ENCODE data around the gene RALGAPA2.

DNA sequence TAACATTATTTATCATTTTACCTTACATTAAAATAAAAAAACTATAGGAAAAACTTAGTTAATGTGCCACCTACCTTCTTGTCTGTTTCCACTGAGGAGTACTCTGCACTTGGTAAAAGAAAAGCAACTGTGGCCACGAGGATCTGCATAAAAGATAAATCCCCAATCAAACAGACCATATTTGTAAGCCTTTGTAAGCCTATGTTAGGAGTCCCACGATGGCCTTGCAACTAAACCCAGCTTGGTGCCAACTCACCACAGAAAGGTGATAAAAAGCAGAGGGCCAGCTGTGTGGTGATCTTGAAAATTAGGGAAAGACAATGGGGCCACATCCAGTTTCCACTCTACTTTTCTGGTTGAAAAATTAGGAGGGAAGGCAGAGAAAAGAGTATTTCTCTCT, 187.7 kb downstream of the RALGAPA2 start:
- TF ChIP-seq, protein P1, sequence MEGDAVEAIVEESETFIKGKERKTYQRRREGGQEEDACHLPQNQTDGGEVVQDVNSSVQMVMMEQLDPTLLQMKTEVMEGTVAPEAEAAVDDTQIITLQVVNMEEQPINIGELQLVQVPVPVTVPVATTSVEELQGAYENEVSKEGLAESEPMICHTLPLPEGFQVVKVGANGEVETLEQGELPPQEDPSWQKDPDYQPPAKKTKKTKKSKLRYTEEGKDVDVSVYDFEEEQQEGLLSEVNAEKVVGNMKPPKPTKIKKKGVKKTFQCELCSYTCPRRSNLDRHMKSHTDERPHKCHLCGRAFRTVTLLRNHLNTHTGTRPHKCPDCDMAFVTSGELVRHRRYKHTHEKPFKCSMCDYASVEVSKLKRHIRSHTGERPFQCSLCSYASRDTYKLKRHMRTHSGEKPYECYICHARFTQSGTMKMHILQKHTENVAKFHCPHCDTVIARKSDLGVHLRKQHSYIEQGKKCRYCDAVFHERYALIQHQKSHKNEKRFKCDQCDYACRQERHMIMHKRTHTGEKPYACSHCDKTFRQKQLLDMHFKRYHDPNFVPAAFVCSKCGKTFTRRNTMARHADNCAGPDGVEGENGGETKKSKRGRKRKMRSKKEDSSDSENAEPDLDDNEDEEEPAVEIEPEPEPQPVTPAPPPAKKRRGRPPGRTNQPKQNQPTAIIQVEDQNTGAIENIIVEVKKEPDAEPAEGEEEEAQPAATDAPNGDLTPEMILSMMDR (conservative IDR thresholded peaks at IDR 0.05; ENCODE audit: low read depth, low read length) = no peak
- TF ChIP-seq EZH2phosphoT487 (IDR thresholded peaks at IDR 0.05; ENCODE audit: borderline replicate concordance, low read length) = no peak
